Activated CD8-positive, alpha-beta memory T cell treated with anti-CD3 and anti-CD28 coated beads, Interleukin-2, amount 50 U/mL, for 1 hour (primary cell): ENCODE results near the gene PLEKHG4.

Experiments used
- DNase-seq: peaks from one replicate; pipeline ENCODE4 v3.0.0-alpha.2; 2020; ENCODE audit errors: extremely low read depth

PLEKHG4 gene

GRCh38 chr16:67260426-67261063, 18.8 kb upstream of the PLEKHG4 start:
- DNase-seq, result no peak

- DNase-seq, result no peak
Observed at GRCh38 chr16:67263201-67263600, 16.1 kb upstream of the PLEKHG4 start.

DNA sequence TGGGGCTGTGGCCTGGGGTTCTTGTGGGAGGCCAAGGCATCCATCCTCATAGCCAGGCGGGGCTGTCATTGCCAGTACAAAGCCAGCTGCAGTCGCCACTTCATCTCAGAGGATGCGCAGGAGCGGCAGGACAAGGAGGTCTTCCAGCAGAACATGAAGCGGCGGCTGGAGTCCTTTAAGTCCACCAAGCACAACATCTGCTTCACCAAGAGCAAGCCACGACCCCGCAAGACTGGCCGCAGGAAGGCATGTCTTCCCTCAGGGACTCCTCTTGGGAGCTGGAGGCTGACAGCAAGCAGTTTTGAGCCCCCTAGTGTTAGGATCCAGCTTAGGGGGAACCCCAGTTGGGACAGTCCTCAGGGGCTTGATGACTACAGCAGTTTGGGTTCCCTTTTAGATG, 15.1 kb upstream of the PLEKHG4 start:
- DNase-seq, result no peak

DNA sequence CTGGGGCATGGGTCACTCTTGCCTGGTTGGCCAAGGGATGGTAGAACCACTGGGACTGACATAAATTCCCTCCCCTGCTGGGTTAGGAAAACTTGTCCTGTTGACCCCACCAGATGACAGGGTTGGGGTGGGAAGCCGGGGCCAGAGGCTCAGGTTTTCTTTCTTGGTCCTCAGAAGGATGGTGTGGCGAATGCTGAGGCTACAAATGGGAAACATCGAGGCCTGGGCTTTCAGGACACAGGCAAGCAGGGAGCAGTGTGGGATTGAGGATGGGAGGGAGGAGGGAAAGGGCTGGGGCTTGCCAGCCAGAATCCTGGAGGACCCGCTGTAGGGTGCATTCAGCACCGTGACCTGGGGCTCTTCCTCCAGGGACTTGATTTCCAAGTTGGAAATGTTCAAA, 14.5 kb upstream of the PLEKHG4 start:
- no peak for DNase-seq

DNA sequence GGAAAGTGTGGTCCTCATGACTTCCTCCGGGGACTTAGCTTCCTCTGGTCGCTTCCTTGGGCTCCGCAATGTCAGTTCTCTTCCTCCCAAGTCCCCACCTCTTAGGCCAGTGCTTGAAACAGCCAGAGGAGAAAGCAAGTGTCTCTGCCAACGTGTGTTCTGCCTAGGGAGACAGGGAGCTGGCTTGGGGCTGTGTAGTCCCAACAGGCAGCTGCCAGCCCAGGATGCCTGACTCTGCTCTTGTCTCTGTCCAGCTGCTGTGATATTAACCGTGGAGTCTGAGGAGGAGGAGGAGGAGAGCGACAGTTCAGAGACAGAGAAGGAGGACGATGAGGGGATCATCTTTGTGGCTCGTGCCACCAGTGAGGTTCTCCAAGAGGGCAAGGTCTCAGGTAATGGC, 13.5 kb upstream of the PLEKHG4 start:
- DNase-seq, result no peak

GRCh38 chr16:67268136-67268579, 11.2 kb upstream of the PLEKHG4 start:
- DNase-seq, result no peak

DNA sequence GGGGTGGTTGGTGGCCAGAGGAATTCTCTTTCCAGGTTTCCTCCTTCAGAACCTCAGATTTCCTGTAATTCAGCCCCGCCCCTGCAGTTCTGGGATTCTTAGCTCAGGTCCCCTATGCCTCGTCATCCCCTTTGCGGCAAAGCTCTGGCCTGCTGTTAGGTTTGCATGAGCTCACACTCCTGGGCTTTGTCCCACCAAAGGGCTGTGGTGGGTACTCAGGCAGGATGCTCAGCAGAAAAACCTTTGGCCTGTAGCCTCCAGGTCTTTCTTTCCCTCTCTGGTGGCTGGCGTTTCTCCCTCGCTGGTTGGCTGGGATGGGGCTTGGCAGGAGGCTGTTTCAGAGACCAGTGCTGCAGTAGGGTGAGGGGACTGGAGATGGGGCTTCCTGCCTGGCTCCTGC, 9.6 kb upstream of the PLEKHG4 start:
- no peak for DNase-seq

GRCh38 chr16:67270931-67271338, 8.4 kb upstream of the PLEKHG4 start:
- DNase-seq, result no peak

DNA sequence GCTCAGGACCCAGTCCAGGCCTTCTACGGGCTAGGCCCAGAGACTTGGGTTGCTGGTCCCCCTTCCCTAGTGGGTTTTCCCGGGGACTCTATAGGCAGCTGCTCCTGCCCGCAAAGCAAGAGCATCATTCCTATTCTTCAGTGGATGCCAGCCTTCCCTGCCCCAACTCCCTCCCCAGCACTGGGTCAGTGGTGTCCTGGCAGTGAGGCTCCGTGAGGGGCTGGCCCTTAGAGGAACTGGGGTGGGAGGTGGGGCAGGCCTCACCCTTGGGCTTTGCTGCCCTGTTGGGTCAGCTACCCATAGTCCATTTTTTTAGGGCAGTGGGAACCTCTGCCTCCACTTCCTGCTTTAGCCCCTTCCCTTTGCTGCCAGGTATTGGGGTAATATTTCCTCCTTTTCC, 7.9 kb upstream of the PLEKHG4 start:
- DNase-seq, result no peak

DNA sequence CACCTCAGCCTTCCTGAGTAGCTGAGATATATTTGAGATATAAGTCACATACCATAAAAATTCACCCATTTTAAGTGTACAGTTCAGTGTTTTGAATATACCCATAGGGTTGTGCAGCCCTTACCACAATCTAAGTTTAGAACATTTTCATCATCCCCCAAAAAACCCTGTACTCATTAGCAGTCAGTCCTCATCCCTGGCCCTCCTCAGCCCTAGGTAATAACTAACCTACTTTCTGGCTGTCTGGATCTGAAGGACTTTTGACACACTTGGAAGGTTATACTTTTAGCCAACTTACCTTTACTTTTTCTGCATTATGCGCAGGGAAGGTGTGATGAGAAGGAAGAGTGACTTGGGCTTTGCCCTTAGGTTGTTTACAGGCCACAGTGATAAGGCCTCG, 4.0 kb upstream of the PLEKHG4 start:
- no peak for DNase-seq

DNA sequence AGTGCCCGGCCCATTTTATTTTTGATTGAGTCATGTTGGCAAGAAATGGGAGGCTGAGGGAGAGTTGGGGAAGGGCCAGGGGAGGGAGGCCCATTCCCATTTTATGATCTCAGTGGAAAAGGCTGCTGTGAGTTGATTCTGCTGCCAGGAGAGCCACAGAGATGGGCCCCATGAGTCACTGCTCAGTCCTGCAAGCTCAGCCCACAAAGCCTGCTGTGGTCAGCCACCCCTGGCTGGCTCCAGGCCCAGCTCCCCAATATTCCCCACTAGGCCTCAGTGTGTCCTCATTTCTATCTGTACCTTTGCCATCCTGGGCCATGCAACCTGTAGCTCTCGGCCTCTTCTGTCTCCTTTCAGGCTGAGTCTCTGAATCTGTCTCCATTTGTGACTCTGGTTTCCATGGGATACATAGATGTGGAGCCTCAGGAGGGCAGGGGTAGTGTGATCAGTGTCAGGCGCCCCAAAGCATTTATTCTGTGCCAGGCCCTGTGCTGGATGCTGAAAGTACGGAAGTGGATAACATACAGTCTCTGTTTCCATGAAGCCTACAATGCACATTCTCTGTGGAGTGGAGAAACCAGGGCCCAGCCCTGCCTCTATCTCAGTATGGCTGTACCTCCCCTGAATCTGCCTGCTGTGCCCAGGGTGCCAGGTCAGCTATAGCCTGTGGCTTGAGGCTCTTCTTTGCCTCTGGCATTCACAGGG, 1.9 kb upstream of the PLEKHG4 start:
- no peak for DNase-seq

DNA sequence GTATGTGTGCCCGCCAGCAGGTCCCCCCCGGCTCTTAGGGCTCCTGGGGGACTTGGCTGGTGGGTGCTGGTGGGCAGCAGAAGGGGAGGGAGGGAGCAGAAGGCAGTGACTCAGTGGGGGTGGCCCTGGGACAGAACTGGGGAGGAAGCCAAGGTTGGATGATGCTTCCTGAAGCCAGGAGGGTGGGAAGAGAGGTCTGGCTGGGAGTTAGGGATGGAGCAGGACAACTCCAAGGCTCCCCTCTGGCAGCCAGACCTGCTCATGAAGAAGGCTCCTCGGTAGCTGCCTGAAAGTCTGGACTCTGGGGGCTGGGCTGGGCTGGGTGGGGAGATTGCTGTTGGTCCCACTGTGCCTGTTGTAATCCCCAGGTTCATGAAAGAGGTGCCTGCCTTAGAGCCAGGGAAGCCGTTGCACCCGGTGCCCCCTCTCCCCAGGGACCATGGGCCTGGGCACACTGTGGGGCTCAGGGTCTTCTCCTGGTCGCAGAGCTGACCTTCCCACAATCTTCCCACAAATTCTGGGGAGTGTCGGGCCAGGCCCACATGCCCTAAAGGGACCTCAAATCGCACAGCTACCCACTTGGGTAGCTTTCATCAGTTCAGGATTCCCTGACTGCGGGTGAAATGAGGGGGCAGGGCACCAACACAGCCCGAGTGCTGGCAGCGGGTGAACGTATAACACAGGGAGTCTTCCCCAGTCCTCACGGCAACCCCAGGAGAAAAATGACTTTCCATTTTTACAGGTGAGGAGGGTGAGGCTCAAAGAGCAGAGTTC, 1.1 kb upstream of the PLEKHG4 start:
- no peak for DNase-seq

DNA sequence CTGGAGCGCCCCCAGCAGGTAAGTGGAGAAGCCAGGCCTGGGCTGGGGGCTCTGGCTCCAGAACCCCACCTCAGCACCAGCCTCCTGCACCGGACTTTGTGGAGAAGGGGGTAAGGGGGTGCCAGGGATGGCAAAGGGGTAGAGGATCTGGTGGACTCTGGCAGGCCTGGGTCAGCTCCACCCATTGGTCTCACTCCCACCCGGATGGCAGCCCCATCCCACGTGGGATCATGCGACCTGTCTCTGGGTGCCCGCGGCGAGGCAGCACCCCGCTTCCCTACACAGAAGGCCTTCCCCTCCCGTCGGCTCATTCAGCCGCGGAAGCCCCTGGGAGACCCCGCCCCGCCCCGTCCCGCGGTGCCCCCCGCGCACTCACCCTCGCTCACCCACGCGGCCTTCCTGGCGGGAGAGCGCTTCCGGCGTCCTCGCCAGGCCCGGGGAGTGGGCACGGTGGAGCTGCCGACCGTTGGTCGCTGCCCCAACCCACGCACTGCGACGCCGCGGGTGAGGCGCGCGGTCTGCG, 498 bp upstream of the PLEKHG4 start:
- no peak for DNase-seq

DNA sequence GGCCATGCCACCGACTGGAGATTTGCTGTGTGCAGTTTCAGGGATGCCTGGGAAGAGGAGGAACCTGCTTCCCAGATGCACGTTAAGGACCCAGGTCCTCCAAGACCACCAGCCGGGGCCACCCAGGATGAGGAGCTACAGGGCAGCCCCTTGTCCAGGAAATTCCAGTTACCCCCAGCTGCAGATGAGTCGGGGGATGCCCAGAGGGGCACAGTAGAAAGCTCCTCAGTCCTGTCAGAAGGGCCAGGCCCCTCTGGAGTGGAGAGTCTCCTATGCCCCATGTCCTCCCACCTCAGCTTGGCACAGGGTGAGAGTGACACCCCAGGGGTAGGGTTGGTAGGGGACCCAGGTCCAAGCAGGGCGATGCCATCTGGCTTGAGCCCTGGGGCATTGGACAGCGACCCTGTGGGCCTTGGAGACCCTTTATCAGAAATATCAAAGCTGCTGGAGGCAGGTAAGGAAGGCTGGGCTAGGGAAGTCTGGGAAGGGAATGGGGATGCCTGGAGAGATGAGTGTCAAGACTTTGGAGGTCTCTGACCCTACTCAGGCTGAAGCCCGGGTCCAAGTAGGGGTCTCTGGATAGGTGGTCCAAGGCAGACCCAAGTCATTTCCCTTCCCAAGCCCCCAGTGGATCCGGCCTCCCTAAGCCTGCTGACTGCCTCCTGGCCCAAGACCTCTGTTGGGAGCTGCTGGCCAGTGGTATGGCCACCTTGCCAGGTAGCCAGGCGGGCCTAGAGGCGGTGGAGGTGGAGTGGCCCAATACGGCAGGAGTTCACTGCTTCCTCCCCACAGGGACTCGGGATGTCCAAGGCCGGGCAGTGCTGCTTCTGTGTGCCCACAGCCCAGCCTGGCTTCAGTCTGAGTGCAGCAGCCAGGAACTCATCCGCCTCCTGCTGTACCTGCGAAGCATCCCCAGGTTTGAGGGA, 1.0 kb downstream of the PLEKHG4 start:
- no peak for DNase-seq

GRCh38 chr16:67281536-67282446, 2.5 kb downstream of the PLEKHG4 start:
- no peak for DNase-seq

DNA sequence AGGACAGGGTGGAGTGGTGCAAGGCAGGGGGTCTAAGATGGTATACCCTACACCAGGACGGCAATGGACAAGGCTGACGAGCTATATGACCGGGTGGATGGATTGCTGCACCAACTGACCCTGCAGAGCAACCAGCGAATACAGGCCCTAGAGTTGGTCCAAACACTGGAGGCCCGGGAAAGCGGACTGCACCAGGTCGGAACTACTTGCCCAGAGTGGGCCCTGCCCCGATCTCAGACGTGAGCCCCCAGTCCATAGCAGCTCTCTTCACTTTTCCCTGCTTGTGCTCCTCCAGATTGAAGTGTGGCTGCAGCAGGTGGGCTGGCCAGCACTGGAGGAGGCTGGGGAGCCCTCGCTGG, 3.1 kb downstream of the PLEKHG4 start:
- no peak for DNase-seq

GRCh38 chr16:67283039-67283825, 3.9 kb downstream of the PLEKHG4 start:
- DNase-seq, result no peak

- no peak for DNase-seq
Observed at GRCh38 chr16:67283826-67284555, 4.7 kb downstream of the PLEKHG4 start.
